ENCODE data around the gene TMED6. TPM values are rescaled to one million over a fixed set of nuclear protein-coding genes. Genes with fewer than 3 reads are reported as not detected.

TMED6 gene
- total RNA-seq, 1 experiment from 2014 or later, result 0.51 TPM

GRCh38 chr16:69350536-69351133 is 951 bp downstream of the TMED6 start:
- Mint-ChIP-seq H3K4me1 (ENCODE audit: insufficient read depth, unreplicated experiment) (no peaks in the 10 kb centered on the region), H3K27me3 (ENCODE audit: insufficient read depth, unreplicated experiment) (no peaks in the 10 kb centered on the region), H3K9me3 (ENCODE audit: unreplicated experiment) (no peaks in the 10 kb centered on the region), H3K4me3 (ENCODE audit: unreplicated experiment) (no peak overlapping the region), H3K27ac (ENCODE audit: low read depth, unreplicated experiment) (no peak overlapping the region), H3K36me3 (ENCODE audit: insufficient read depth, unreplicated experiment) (peaks cover 40% of the 10 kb centered on the region)
- BruUV-seq (replicated peaks), result no TSS peak
- intact Hi-C loops (cut with micrococcal nuclease), result no loop called here
- POLR2A ChIA-PET, result interaction anchor here (0.6 to 2.2 kb wide), 3 partner anchors 10 to 1118 kb away, joined by 3 to 12 read pairs (median 3); no protein-coding TSS in a partner anchor
- no peak for DNase-seq (ENCODE audit: unreplicated experiment)
- CTCF ChIA-PET, result no interaction called here
- TF ChIP-seq, protein P1, sequence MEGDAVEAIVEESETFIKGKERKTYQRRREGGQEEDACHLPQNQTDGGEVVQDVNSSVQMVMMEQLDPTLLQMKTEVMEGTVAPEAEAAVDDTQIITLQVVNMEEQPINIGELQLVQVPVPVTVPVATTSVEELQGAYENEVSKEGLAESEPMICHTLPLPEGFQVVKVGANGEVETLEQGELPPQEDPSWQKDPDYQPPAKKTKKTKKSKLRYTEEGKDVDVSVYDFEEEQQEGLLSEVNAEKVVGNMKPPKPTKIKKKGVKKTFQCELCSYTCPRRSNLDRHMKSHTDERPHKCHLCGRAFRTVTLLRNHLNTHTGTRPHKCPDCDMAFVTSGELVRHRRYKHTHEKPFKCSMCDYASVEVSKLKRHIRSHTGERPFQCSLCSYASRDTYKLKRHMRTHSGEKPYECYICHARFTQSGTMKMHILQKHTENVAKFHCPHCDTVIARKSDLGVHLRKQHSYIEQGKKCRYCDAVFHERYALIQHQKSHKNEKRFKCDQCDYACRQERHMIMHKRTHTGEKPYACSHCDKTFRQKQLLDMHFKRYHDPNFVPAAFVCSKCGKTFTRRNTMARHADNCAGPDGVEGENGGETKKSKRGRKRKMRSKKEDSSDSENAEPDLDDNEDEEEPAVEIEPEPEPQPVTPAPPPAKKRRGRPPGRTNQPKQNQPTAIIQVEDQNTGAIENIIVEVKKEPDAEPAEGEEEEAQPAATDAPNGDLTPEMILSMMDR (IDR thresholded peaks at IDR 0.05; ENCODE audit: unreplicated experiment), result no peak

DNA sequence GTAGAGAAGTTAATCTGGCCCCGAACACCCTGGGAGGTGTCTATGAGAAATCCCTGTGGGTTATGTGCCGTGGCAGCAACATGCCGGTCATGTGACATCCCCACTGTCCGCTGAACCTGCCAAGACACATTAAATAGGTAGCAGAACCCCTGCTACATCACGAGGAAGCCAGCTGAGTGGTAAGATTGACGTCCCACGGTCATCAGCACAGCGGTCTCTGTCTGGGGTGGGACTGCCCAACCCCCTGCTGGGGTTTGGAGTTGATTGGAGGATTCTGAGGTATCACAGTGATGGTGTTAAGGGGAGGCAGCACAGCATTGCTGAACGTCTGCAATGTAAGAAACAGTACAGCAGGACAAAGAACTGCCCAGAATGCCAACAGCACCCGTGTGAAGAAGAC is 2.0 kb downstream of the TMED6 start:
- BruUV-seq (replicated peaks), result no TSS peak
- no peak overlapping the region for H3K27ac Mint-ChIP-seq (ENCODE audit: low read depth, unreplicated experiment)

GRCh38 chr16:69348222-69348621 is 3.4 kb downstream of the TMED6 start:
- no peaks in the 10 kb centered on the region for H3K27me3 Mint-ChIP-seq (ENCODE audit: insufficient read depth, unreplicated experiment)

More for the DNA sequence above, 2.0 kb downstream of the TMED6 start:
- Mint-ChIP-seq H3K4me3 (ENCODE audit: unreplicated experiment) (no peak overlapping the region), H3K27me3 (ENCODE audit: insufficient read depth, unreplicated experiment) (no peaks in the 10 kb centered on the region), H3K9me3 (ENCODE audit: unreplicated experiment) (no peaks in the 10 kb centered on the region), H3K36me3 (ENCODE audit: insufficient read depth, unreplicated experiment) (peaks cover 33% of the 10 kb centered on the region), H3K4me1 (ENCODE audit: insufficient read depth, unreplicated experiment) (no peaks in the 10 kb centered on the region)
- intact Hi-C loops (cut with micrococcal nuclease), result no loop called here
- TF ChIP-seq, protein P1 (IDR thresholded peaks at IDR 0.05; ENCODE audit: unreplicated experiment), result no peak
- no peak for DNase-seq (ENCODE audit: unreplicated experiment)
- ChIA-PET CTCF (no interaction called here), POLR2A (interaction anchor here (1.4 to 2.2 kb wide), 2 partner anchors 8 to 32 kb away, joined by 3 to 12 read pairs; no protein-coding TSS in a partner anchor)

GRCh38 chr16:69346683-69347082 is 4.9 kb downstream of the TMED6 start:
- Mint-ChIP-seq H3K4me3 (ENCODE audit: unreplicated experiment) (no peak overlapping the region), H3K36me3 (ENCODE audit: insufficient read depth, unreplicated experiment) (peaks cover 43% of the 10 kb centered on the region)
- POLR2A ChIA-PET, result no interaction called here

More at GRCh38 chr16:69348222-69348621, 3.4 kb downstream of the TMED6 start:
- DNase-seq (ENCODE audit: unreplicated experiment), result no peak
- no peak overlapping the region for H3K4me3 Mint-ChIP-seq (ENCODE audit: unreplicated experiment)
- no peaks in the 10 kb centered on the region for H3K9me3 Mint-ChIP-seq (ENCODE audit: unreplicated experiment)
- intact Hi-C loops (cut with micrococcal nuclease), result no loop called here
- ChIA-PET CTCF (interaction anchor here (0.6 kb wide), 2 partner anchors 19 to 24 kb away, joined by 3 read pairs; no protein-coding TSS in a partner anchor), POLR2A (interaction anchor here (1.1 to 1.2 kb wide), 2 partner anchors 9 to 19 kb away, joined by 3 to 4 read pairs; no protein-coding TSS in a partner anchor)
- no peaks in the 10 kb centered on the region for H3K4me1 Mint-ChIP-seq (ENCODE audit: insufficient read depth, unreplicated experiment)
- H3K36me3 Mint-ChIP-seq (ENCODE audit: insufficient read depth, unreplicated experiment), result peaks cover 43% of the 10 kb centered on the region
- no peak overlapping the region for H3K27ac Mint-ChIP-seq (ENCODE audit: low read depth, unreplicated experiment)
- BruUV-seq (replicated peaks), result no TSS peak
- TF ChIP-seq, protein P1 (IDR thresholded peaks at IDR 0.05; ENCODE audit: unreplicated experiment), result no peak

More at GRCh38 chr16:69346683-69347082, 4.9 kb downstream of the TMED6 start:
- Mint-ChIP-seq H3K9me3 (ENCODE audit: unreplicated experiment) (no peaks in the 10 kb centered on the region), H3K27me3 (ENCODE audit: insufficient read depth, unreplicated experiment) (no peaks in the 10 kb centered on the region), H3K27ac (ENCODE audit: low read depth, unreplicated experiment) (no peak overlapping the region), H3K4me1 (ENCODE audit: insufficient read depth, unreplicated experiment) (no peaks in the 10 kb centered on the region)
- CTCF ChIA-PET, result no interaction called here
- no TSS peak for BruUV-seq (replicated peaks)
- TF ChIP-seq, protein P1 (IDR thresholded peaks at IDR 0.05; ENCODE audit: unreplicated experiment), result no peak
- DNase-seq (ENCODE audit: unreplicated experiment), result no peak
- intact Hi-C loops (cut with micrococcal nuclease), result no loop called here
